GM23338 (cell line): ENCODE measurements around the gene ITPR2. TPM values are rescaled to one million over a fixed set of nuclear protein-coding genes. Genes with fewer than 3 reads are reported as not detected.

Experiments
- ATAC-seq: fragments of 200-7000 bp; cut with Tn5 transposase; 3 replicates; pipeline ENCODE4 v1.9.1; 2020
- DNase-seq: peaks from one replicate; pipeline ENCODE4 v3.0.0-alpha.2; 2015; ENCODE audit warnings: low spot score
- H2AFZ ChIP-seq: fragments of 200-600 bp; sonication (generic); 2 replicates; pipeline ENCODE4 v1.8.0; 2016; ENCODE audit warnings: antibody characterized with exemption, mild to moderate bottlenecking, moderate library complexity
- H3F3A ChIP-seq: fragments of 200-600 bp; sonication (generic); replicated peaks from 2 replicates; pipeline ENCODE4 v1.8.0; 2017; ENCODE audit warnings: antibody characterized with exemption, mixed run types, low read depth
- H3K27ac ChIP-seq: fragments of 200-600 bp; sonication (generic); 2 replicates; pipeline ENCODE4 v1.6.1; 2016; ENCODE audit warnings: low read depth
- H3K27me3 ChIP-seq: fragments of 200-600 bp; sonication (generic); 2 replicates; pipeline ENCODE4 v1.8.0; 2016; ENCODE audit warnings: mild to moderate bottlenecking, mixed run types, moderate library complexity; ENCODE audit not compliant: insufficient read depth
- H3K36me3 ChIP-seq: fragments of 200-600 bp; sonication (generic); 2 replicates; pipeline ENCODE4 v1.8.0; 2016; ENCODE audit warnings: mild to moderate bottlenecking; ENCODE audit not compliant: insufficient read depth
- H3K4me1 ChIP-seq: fragments of 200-600 bp; sonication (generic); 2 replicates; pipeline ENCODE4 v1.8.0; 2016; ENCODE audit warnings: mild to moderate bottlenecking, moderate library complexity; ENCODE audit not compliant: insufficient read depth
- H3K4me2 ChIP-seq: fragments of 200-600 bp; sonication (generic); 2 replicates; pipeline ENCODE4 v1.7.1; 2017; ENCODE audit warnings: mixed run types
- H3K4me3 ChIP-seq: fragments of 200-600 bp; sonication (generic); 2 replicates; pipeline ENCODE4 v1.6.1; 2016; ENCODE audit warnings: mixed run types
- H3K79me2 ChIP-seq: fragments of 200-600 bp; sonication (generic); replicated peaks from 2 replicates; pipeline ENCODE4 v1.8.0; 2017; ENCODE audit warnings: mild to moderate bottlenecking; ENCODE audit not compliant: insufficient read depth
- H3K9me2 ChIP-seq: fragments of 200-600 bp; sonication (generic); 2 replicates; pipeline ENCODE4 v1.8.0; 2017; ENCODE audit not compliant: insufficient read depth
- H4K20me1 ChIP-seq: fragments of 200-600 bp; sonication (generic); replicated peaks from 2 replicates; pipeline ENCODE4 v1.8.0; 2017; ENCODE audit warnings: mild to moderate bottlenecking; ENCODE audit not compliant: insufficient read depth
- H3K27ac Mint-ChIP-seq: 2 replicates; pipeline ENCODE4 v1.8.0; 2020; ENCODE audit warnings: inconsistent platforms, mild to moderate bottlenecking, moderate library complexity, mixed read lengths
- H3K27me3 Mint-ChIP-seq: 3 replicates; pipeline ENCODE4 v1.8.0; 2022; ENCODE audit warnings: low read depth, mild to moderate bottlenecking, moderate library complexity, mixed read lengths, inconsistent platforms; ENCODE audit not compliant: insufficient read depth, poor library complexity
- H3K36me3 Mint-ChIP-seq: 3 replicates; pipeline ENCODE4 v1.8.0; 2021; ENCODE audit warnings: low read depth, mild to moderate bottlenecking, inconsistent platforms, moderate library complexity, mixed read lengths
- H3K4me1 Mint-ChIP-seq: 3 replicates; pipeline ENCODE4 v1.8.0; 2020; ENCODE audit warnings: mild to moderate bottlenecking, inconsistent platforms, mixed read lengths
- H3K4me3 Mint-ChIP-seq: 3 replicates; pipeline ENCODE4 v1.8.0; 2021; ENCODE audit warnings: moderate library complexity, mild to moderate bottlenecking, inconsistent platforms, mixed read lengths
- H3K9me3 Mint-ChIP-seq: 3 replicates; pipeline ENCODE4 v1.8.0; 2020; ENCODE audit warnings: moderate library complexity, mild to moderate bottlenecking, inconsistent platforms, mixed read lengths
- CTCF ChIP-seq, 2 experiments: fragments of 200-600 bp in 1 of 2; sonication (generic) in 1 of 2; conservative IDR thresholded peaks; 2 replicates each; pipeline versions ENCODE4 v1.5.1 to v1.6.1; 2016 to 2017; ENCODE audit warnings: antibody characterized with exemption in 2 of 2, low read depth in 2 of 2, mild to moderate bottlenecking in 2 of 2, moderate library complexity in 1 of 2
- ETS1 ChIP-seq: IDR thresholded peaks from 2 replicates; pipeline ENCODE4 v1.6.1; 2016; ENCODE audit warnings: antibody characterized with exemption
- EZH2 ChIP-seq: fragments of 200-600 bp; sonication (generic); IDR thresholded peaks from one replicate; pipeline ENCODE4 v1.8.0; 2017; ENCODE audit warnings: antibody characterized with exemption, mild to moderate bottlenecking, low read depth; ENCODE audit not compliant: unreplicated experiment
- EZH2phosphoT487 ChIP-seq: fragments of 200-600 bp; sonication (generic); IDR thresholded peaks from one replicate; pipeline ENCODE4 v1.8.1; 2018; ENCODE audit warnings: antibody characterized with exemption; ENCODE audit not compliant: unreplicated experiment
- JUNB ChIP-seq: IDR thresholded peaks from one replicate; pipeline ENCODE4 v1.6.1; 2016; ENCODE audit warnings: antibody characterized with exemption; ENCODE audit not compliant: unreplicated experiment
- NANOG ChIP-seq: IDR thresholded peaks from 2 replicates; pipeline ENCODE4 v1.6.1; 2016; ENCODE audit warnings: antibody characterized with exemption, borderline replicate concordance
- POLR2AphosphoS5 ChIP-seq: IDR thresholded peaks from 2 replicates; pipeline ENCODE4 v1.6.1; 2016; ENCODE audit warnings: antibody characterized with exemption, low read depth
- STAT1 ChIP-seq: IDR thresholded peaks from one replicate; pipeline ENCODE4 v1.6.1; 2016; ENCODE audit warnings: antibody characterized with exemption; ENCODE audit not compliant: unreplicated experiment
- ZNF331 ChIP-seq: fragments of 250-450 bp; sonication (Bioruptor Pico); IDR thresholded peaks from 2 replicates; pipeline ENCODE4 v1.5.0; 2020; ENCODE audit warnings: low read depth, mild to moderate bottlenecking, moderate library complexity
- polyA plus RNA-seq: library from polyadenylated mRNA; unstranded; fragments of >200 nt; fragmentation: Nextera tagmentation; extraction: Ambion mirVana; gene quantifications from 2 replicates; pipeline ENCODE4 v1.2.1, GENCODE V29; 2016
- total RNA-seq: library from RNA; depleted of rRNA; stranded (reverse); fragments of >200 nt; shearing (Covaris generic); gene quantifications from 2 replicates; pipeline ENCODE4 v1.2.3, GENCODE V29; 2014
- TF ChIP-seq, protein P1 (sequence below): fragments of 250-450 bp; sonication (Bioruptor Pico); IDR thresholded peaks from 2 replicates; pipeline ENCODE4 v1.5.0; 2020; ENCODE audit warnings: mild to moderate bottlenecking, moderate library complexity

The ITPR2 gene
- total and polyA plus RNA-seq, 2 experiments from 2014 or later: 44.5 to 65.2 TPM

GRCh38 chr12:26751179-26751578, 81.8 kb downstream of the ITPR2 start:
- Mint-ChIP-seq H3K36me3 (peaks cover 44% of the 10 kb centered on the region), H3K27ac (no peak overlapping the region), H3K4me1 (peaks cover 21% of the 10 kb centered on the region), H3K27me3 (peaks cover 7% of the 10 kb centered on the region), H3K9me3 (peaks cover 25% of the 10 kb centered on the region), H3K4me3 (no peak overlapping the region)
- no peak overlapping the region for H2AFZ ChIP-seq
- H3K4me2 ChIP-seq: no peak overlapping the region
- H3K27me3 ChIP-seq: no peaks in the 10 kb centered on the region
- H4K20me1 ChIP-seq: peaks cover 7% of the 10 kb centered on the region; the same call in 1 of the 2 replicates
- no peaks in the 10 kb centered on the region for H3F3A ChIP-seq
- no peak overlapping the region for H3K4me3 ChIP-seq
- 0 out of 2 replicates have a peak, but pooled peaks cover 6% of the 10 kb centered on the region for H3K9me2 ChIP-seq
- TF ChIP-seq STAT1: no peak
- no peak for TF ChIP-seq EZH2
- TF ChIP-seq JUNB: no peak
- TF ChIP-seq NANOG: no peak
- no peak for TF ChIP-seq EZH2phosphoT487
- TF ChIP-seq CTCF (conservative IDR thresholded peaks at IDR 0.05; ENCODE audit: low read depth in 2 of 2): no peak
- TF ChIP-seq, protein P1, sequence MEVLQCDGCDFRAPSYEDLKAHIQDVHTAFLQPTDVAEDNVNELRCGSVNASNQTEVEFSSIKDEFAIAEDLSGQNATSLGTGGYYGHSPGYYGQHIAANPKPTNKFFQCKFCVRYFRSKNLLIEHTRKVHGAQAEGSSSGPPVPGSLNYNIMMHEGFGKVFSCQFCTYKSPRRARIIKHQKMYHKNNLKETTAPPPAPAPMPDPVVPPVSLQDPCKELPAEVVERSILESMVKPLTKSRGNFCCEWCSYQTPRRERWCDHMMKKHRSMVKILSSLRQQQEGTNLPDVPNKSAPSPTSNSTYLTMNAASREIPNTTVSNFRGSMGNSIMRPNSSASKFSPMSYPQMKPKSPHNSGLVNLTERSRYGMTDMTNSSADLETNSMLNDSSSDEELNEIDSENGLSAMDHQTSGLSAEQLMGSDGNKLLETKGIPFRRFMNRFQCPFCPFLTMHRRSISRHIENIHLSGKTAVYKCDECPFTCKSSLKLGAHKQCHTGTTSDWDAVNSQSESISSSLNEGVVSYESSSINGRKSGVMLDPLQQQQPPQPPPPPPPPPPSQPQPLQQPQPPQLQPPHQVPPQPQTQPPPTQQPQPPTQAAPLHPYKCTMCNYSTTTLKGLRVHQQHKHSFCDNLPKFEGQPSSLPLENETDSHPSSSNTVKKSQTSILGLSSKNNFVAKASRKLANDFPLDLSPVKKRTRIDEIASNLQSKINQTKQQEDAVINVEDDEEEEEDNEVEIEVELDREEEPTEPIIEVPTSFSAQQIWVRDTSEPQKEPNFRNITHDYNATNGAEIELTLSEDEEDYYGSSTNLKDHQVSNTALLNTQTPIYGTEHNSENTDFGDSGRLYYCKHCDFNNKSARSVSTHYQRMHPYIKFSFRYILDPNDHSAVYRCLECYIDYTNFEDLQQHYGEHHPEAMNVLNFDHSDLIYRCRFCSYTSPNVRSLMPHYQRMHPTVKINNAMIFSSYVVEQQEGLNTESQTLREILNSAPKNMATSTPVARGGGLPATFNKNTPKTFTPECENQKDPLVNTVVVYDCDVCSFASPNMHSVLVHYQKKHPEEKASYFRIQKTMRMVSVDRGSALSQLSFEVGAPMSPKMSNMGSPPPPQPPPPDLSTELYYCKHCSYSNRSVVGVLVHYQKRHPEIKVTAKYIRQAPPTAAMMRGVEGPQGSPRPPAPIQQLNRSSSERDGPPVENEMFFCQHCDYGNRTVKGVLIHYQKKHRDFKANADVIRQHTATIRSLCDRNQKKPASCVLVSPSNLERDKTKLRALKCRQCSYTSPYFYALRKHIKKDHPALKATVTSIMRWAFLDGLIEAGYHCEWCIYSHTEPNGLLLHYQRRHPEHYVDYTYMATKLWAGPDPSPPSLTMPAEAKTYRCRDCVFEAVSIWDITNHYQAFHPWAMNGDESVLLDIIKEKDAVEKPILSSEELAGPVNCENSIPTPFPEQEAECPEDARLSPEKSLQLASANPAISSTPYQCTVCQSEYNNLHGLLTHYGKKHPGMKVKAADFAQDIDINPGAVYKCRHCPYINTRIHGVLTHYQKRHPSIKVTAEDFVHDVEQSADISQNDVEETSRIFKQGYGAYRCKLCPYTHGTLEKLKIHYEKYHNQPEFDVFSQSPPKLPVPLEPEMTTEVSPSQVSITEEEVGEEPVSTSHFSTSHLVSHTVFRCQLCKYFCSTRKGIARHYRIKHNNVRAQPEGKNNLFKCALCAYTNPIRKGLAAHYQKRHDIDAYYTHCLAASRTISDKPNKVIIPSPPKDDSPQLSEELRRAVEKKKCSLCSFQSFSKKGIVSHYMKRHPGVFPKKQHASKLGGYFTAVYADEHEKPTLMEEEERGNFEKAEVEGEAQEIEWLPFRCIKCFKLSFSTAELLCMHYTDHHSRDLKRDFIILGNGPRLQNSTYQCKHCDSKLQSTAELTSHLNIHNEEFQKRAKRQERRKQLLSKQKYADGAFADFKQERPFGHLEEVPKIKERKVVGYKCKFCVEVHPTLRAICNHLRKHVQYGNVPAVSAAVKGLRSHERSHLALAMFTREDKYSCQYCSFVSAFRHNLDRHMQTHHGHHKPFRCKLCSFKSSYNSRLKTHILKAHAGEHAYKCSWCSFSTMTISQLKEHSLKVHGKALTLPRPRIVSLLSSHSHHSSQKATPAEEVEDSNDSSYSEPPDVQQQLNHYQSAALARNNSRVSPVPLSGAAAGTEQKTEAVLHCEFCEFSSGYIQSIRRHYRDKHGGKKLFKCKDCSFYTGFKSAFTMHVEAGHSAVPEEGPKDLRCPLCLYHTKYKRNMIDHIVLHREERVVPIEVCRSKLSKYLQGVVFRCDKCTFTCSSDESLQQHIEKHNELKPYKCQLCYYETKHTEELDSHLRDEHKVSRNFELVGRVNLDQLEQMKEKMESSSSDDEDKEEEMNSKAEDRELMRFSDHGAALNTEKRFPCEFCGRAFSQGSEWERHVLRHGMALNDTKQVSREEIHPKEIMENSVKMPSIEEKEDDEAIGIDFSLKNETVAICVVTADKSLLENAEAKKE (CRISPR knock-in tag): no peak
- TF ChIP-seq ZNF331 (CRISPR knock-in tag): no peak
- TF ChIP-seq POLR2AphosphoS5: no peak
- TF ChIP-seq ETS1: no peak
- H3K27ac ChIP-seq: no peak overlapping the region
- ATAC-seq (no peak), DNase-seq (no peak)
- H3K4me1 ChIP-seq: peaks cover 22% of the 10 kb centered on the region
- peaks cover 9% of the 10 kb centered on the region; the same call in 1 of the 2 replicates for H3K36me3 ChIP-seq
- peaks cover 28% of the 10 kb centered on the region for H3K79me2 ChIP-seq
